ENCODE data around the gene PLA2G2F.
"Not testable (repeated sequence)": the region's sequence is repeated elsewhere in the genome, so short reads cannot be mapped to it uniquely, and the experiment has no call there.

PLA2G2F gene

DNA sequence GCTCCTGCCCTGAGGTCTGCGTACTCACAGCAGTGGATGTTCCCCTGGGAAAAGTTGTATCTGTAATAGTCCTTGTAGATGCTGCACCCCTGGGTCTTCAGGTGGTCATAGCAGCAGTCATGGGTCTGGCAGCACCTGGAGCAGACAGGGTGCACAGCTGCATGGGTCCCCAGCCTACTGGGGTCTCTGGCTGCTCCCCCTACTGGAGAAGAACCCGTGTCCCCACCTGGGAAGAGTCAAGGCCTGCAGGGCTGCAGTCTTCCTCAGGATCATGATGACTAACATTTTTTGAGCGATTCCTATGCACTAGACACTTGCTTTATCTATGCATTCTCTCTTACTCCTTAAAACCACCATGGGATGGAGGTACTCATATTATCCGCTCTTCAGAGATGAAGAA lies 23.6 kb upstream of the PLA2G2F start:
- no peak for DNase-seq

DNA sequence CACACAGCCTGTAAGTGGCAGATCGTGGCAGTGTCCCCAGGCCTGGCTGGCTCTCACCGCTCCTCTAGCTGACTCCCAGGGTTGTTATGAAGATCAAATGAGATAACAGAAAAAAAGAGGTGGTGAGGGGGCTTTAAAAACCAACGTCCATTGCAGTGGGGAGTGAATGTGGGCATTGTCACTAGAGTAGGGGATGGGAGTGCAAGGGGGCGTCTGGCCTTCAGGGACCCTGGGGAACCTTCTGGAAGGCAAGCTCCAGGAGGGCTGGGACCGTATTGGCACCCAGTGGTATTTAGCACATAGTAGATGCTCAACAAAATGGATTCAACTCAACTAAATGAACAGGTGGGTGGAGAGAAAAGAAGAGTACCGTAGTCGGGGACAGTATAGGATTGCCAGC lies 23.2 kb upstream of the PLA2G2F start:
- no peak for DNase-seq

DNA sequence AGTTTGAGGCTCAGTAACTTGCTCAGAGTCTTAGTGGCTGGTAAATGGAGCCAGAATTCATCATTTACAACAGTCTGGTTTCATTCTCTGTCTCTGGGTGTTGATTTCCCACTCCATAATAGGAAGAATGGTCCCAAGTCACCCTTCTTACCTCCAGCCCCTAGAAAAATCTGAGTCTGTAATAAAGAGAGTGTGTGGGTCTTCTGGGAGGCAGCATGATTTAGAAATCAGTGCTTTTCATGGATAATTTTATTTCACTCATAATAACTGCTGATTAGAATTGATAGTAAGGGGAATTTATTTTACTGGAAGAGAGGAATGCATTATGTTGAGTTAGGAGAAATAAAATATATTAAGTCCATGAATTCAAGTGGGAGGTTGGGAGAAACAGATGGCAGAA lies 21.9 kb upstream of the PLA2G2F start:
- no peak for DNase-seq

- no peak for DNase-seq
Observed at GRCh38 chr1:20119347-20119746, 19.8 kb upstream of the PLA2G2F start, which contains the start of gene PLA2G2D. TSS of gene PLA2G2D (minus strand) at chr1:20119536. CDS start at chr1:20119498, 38 bp downstream.

DNA sequence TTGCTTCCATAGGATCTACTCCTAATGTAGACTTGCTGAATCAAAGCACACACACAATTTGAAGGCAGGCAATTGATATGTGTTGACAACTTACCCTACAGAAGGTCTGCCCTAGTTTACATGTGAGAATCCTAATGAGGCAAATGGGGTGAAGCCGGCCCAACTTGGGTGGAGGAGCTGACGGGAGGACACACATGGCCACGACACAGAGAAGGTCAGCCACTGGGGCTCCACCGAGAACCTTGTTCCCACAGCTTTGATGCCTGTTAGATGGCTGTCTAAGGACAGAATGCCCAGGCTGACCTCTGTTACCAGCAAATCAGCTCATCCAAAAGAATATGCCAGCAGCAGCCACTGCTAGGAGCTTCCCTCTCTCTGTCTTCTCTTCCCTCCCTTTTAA lies 18.3 kb upstream of the PLA2G2F start:
- no peak for DNase-seq

DNA sequence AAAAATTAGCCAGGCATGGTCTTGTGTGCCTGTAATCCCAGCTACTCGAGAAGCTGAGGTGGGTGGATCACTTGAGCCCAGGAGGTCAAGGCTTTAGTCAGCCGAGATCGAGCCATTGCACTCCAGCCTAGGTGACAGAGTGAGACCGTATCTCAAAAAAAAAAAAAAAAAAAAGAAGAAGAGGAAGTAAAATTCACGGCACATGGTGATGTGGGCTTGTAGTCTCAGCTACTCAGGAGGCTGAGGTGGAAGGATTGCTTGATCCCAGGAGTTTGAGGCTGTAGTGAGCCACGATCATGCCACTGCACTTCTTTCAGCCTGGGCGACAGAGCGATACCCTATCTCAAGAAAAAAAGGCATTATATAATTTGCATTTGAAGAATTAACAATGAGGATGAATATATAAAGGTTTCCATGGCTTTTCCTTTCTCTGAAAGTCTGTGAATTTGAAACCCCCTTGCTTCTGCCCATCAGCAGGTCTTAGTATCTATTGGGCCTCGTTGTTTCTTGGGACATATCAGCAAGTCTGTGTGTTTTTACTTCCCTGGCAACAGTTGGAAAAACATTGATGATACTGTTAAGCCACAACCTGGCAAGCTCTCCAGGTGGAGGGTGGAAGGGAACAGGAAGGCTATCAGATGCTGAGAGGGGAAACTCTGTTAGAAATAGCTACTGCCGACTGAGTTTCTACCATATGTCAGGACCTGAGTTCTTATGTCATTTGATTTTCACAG lies 15.2 kb upstream of the PLA2G2F start:
- DNase-seq, result no peak

DNA sequence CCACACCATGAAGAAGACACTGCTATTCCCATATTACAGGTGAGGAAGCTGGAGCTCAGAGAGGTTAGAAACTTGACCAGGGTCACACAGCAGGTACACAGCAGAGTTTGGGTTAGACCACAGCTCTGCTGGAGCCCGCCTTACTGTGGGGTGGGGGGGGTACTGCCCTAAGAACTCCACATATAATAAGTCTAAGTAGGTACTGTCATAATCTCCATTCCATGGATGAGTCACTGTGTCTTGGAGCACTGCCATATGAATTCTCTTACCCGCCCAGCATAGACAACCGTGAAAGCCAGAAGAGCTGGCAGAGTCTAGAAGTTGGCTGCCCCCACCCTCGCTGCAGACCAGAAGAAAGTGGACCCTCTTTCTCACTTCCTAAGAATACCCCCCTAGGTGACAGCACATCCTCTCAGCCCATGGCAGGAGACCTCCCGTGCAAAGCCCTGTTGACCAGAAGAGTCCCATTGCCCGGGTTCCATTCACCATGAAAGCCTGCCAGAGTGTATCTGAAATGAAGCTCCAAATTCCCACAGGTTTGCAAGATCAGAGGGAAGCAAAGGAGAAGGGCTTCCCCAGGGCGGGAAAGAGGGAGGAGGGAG lies 14.6 kb upstream of the PLA2G2F start:
- DNase-seq, result peak; percentile 87

- no peak for DNase-seq
Observed at GRCh38 chr1:20125100-20125499, 14.0 kb upstream of the PLA2G2F start.

DNA sequence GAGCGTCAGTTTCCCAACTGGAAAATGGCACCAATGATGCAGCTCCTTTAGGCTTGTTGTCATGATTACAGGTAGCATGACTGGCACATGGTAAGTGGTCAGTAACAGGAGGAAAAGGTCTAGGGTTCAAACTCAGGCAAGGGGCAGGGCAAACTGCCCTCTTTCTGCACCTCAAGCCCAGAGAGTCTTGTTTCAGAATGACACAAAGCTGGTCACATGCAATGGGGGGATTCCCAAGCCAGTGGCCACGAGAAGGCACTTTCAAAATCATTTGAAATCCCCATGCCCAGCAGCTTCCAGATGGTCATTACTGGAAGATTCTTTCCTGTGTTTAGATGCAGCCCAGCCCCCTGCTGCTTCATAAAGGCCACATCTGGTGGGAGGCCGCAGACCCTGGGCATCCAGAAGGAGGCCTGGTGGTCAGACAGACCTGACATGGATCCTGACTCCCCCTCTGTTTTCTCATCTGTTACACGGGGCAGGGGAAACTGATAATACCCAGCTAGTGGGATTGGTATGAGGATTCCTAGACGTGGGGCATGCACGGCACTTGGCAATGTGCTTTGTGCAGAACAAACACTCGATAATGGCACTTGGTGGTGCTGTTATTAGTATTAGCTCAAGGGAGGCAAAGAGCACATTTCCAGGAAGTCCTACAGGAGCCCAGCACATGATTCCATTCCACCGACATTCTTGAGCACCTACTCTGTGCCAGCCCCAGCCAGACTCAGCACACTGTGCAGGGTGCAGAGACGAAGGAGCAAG lies 12.9 kb upstream of the PLA2G2F start:
- no peak for DNase-seq

DNA sequence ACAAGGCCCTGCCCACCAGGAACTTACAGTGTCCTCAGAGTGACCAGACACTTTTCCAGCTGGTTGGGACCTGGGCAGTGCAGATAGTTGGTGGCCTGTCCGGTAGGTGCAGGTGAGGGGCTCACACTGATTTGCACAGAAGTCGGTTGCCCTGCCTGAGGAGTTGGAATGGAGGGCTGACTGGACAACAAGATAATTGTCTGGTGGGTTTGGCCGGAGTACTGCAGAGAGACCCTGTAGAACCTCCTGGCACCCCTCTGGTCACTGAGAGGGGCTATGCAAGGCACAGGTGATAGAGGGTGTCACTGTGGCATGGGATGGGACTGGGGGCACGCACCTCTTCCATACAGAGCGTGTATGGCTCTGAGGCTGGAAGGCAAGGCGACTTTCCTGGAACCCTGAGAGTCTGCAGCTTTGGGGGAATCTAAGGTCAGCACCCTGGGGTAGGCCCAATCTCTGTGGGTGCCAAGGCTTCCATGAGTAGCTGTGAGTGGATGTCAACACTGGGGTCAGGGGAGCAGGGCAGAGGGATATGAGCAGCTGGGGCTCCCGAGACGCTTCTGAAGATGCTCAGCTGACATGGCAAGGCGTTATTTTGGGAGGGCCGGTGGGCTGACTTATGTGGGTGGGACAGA lies 12.2 kb upstream of the PLA2G2F start:
- no peak for DNase-seq

- not testable (repeated sequence) for DNase-seq
Observed at GRCh38 chr1:20130518-20130917, 8.6 kb upstream of the PLA2G2F start.

DNA sequence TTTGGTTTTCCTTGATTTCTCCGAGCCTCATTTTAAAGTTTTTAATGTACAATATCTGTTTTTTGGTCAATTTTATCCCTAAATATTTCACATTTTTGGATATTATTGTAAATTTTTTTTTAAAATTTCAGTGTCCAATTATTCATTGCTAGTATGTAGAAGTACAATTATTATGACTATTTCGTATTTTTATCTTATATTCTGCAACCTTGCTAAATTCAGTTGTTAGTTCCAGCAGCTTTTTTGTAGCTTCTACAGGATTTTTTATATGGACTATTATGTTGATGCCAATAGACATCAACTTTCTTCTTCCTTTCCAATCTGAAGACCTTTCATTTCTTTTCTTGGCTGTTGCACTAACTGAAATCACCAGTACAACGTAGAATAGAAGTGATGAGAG lies 4.1 kb upstream of the PLA2G2F start:
- no peak for DNase-seq

DNA sequence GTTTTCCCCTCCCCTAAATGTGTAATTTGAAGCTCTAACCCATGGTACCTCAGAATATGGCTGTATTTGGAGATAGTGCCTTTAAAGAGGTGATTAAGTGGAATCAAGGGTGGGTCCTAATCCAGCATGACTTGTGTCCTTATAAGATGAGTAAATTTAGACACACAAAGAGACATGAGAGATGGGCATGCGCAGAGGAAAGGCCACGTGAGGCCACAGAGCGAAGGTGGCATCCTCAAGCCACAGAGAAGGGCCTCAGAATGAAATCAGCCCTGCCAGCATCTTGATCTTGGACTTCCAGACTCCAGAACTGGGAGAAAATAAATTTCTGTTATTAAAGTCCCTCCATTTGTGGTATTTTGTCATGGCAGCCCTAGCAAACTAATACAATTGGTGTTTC lies 2.9 kb upstream of the PLA2G2F start:
- DNase-seq, result no peak

- DNase-seq, result no peak
Observed at GRCh38 chr1:20137055-20137454, 2.1 kb upstream of the PLA2G2F start.

GRCh38 chr1:20137604-20138003 lies 1.5 kb upstream of the PLA2G2F start:
- no peak for DNase-seq

- no peak for DNase-seq
Observed at GRCh38 chr1:20138346-20138745, 777 bp upstream of the PLA2G2F start.

GRCh38 chr1:20139776-20140612 lies 871 bp downstream of the PLA2G2F start:
- no peak for DNase-seq

GRCh38 chr1:20141001-20141400 lies 1.9 kb downstream of the PLA2G2F start:
- no peak for DNase-seq

DNA sequence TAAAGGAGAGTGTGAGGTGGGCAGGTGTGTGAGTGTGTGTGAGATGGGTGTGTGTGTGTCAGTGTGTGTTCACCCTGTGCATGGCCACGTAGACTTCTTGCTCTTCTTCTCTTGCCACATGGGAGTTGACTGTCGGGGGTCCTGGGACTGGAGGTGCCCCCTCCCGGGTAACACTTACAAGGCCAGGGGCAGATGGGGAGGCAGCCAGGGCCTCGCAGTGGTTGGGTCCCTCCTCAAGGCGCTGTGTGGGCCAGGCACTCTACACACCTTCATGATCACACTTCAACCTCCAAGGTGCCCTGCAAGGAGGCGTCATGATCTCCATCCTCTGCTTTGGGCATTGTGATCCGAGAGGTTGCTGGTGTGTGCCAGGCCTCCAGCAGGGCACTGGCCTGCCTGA lies 2.3 kb downstream of the PLA2G2F start:
- no peak for DNase-seq

DNA sequence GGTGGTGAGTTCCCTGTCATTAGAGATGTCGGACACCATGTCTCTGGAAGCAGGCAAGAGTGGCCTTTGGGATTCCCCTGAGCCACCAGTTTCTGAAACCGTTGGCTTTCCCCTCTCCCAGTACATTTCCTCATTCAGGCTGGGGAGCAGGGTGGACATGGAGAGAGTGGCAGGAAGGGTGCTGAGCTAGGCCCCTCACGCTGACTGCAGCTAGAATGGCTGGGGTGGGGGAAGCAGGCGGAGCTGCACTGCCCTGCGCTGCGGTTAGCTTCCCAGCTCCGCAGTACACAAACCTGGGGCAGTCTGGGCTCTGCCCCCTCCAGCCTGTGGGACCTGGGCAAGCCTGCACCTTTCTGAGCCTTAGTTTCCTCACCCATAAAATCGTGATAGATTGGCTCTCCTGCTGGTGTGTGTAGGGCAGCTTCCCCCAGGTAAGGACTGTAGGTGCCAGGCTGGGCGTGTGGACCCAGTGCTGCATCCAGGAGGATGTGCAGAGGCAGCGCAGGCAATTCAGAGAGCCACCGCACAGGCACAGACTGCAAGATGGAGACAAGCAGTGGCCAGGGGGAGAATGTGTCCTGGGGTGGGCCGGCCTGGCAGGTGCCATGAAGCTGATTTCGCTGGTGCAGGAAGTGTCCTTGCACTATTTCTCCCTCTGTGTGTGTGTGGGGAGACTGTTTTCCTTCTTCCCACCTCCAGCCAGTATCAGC lies 3.0 kb downstream of the PLA2G2F start:
- DNase-seq, result no peak

DNA sequence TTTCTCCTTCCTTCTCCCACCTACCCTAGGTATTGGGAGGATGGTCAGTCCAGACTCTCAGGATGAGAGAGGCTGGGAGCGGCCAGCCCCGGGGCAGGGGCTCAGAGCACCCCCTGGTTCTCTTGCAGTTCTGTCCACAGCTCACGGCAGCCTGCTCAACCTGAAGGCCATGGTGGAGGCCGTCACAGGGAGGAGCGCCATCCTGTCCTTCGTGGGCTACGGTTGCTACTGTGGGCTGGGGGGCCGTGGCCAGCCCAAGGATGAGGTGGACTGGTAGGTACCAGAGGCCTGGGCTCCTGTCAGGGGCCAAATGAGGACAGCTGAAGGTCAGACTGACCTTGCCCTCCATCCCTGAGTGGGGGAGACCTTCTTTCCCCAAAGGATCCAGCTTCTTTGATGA lies 4.2 kb downstream of the PLA2G2F start:
- DNase-seq, result no peak

All from hematopoietic multipotent progenitor cell treated with erythropoietin and hydrocortisone succinate and interleukin-3 and kit ligand, for 8 days (in vitro differentiated cells).